ENCODE measurements around the gene AIF1.

The AIF1 gene

GRCh38 chr6:31655349-31656237 lies 40.6 kb downstream of the AIF1 start, which contains the start of gene APOM:
Gene APOM, plus strand, starts transcription at chr6:31655894. Its CDS starts 73 bp downstream, at chr6:31655967.
- TF ChIP-seq, protein P1, sequence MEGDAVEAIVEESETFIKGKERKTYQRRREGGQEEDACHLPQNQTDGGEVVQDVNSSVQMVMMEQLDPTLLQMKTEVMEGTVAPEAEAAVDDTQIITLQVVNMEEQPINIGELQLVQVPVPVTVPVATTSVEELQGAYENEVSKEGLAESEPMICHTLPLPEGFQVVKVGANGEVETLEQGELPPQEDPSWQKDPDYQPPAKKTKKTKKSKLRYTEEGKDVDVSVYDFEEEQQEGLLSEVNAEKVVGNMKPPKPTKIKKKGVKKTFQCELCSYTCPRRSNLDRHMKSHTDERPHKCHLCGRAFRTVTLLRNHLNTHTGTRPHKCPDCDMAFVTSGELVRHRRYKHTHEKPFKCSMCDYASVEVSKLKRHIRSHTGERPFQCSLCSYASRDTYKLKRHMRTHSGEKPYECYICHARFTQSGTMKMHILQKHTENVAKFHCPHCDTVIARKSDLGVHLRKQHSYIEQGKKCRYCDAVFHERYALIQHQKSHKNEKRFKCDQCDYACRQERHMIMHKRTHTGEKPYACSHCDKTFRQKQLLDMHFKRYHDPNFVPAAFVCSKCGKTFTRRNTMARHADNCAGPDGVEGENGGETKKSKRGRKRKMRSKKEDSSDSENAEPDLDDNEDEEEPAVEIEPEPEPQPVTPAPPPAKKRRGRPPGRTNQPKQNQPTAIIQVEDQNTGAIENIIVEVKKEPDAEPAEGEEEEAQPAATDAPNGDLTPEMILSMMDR (IDR thresholded peaks at IDR 0.05; ENCODE audit: insufficient read depth, low read depth, low read length, missing control alignments) = no peak
- no peak within 1 kb of the TSS for H3K4me3 ChIP-seq (ENCODE audit: low read length)
- no peak for DNase-seq (ENCODE audit: low read depth)

GRCh38 chr6:31657406-31658157 lies 42.5 kb downstream of the AIF1 start:
- TF ChIP-seq, protein P1 (IDR thresholded peaks at IDR 0.05; ENCODE audit: insufficient read depth, low read depth, low read length, missing control alignments) = no peak
- no peak overlapping the region for H3K4me3 ChIP-seq (ENCODE audit: low read length)
- no peak for DNase-seq (ENCODE audit: low read depth)

DNA sequence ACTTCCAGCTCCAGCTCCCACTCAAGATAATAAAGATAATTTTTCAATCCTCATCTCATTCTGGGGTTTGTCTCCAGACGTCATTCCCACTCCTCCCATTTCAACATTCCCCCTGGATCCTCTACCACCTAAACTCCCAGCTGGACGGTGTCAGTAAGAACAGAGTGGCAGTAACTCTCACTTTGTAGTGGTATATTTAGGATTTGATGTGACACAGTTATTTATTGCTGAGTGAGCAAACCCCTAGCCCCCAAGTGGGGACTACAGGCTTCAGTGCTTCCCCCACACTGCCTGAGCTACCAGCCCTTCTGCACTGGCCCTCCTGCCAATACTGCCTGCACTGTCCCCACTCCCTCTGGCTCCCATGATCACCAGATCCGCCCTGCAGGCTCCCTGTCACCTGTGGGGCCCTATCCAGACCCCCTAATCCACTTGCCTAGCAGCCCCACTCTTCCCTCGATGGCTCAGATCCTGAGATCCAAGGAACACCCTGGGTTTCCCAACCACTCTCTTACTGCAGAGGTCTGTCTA lies 43.2 kb downstream of the AIF1 start:
- no peak for DNase-seq (ENCODE audit: low read depth)
- no peak overlapping the region for H3K4me3 ChIP-seq (ENCODE audit: low read length)
- TF ChIP-seq, protein P1 (IDR thresholded peaks at IDR 0.05; ENCODE audit: insufficient read depth, low read depth, low read length, missing control alignments) = no peak

DNA sequence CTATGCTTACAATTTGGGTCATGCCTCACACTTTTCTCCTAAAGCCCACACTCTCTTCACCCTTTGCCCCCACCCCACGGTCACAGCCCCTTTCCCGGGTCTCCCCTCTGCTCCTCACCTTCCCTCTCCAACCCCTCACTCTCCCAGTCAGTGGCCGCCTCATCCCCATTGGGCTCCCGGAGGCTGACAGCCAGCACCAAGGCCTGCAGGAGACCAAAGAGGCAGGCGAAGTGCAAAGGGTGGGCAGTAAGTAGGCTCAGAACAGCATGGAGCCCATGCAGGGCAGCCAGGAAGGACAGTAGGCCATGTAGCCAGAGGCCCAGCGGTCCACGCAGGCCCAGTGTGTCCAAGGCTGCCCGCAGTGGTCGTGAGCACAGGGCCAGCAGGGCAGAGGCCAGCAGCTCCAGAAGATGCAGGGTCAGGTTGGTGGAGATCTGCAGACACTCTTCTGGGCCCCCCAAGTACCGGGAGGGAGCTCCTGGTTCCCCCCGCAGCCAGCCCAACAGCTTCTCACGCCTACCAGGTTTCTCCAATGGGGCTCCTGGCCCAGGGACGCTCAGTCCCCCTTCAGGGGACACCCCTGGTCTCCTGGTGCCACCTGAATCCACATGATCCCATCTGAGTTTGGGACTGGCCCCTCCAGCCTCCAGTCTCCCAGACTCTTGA lies 44.1 kb downstream of the AIF1 start:
- peak overlapping the region; percentile 96 for H3K4me3 ChIP-seq (ENCODE audit: low read length)
- TF ChIP-seq, protein P1 (IDR thresholded peaks at IDR 0.05; ENCODE audit: insufficient read depth, low read depth, low read length, missing control alignments) = no peak
- DNase-seq (ENCODE audit: low read depth) = no peak

DNA sequence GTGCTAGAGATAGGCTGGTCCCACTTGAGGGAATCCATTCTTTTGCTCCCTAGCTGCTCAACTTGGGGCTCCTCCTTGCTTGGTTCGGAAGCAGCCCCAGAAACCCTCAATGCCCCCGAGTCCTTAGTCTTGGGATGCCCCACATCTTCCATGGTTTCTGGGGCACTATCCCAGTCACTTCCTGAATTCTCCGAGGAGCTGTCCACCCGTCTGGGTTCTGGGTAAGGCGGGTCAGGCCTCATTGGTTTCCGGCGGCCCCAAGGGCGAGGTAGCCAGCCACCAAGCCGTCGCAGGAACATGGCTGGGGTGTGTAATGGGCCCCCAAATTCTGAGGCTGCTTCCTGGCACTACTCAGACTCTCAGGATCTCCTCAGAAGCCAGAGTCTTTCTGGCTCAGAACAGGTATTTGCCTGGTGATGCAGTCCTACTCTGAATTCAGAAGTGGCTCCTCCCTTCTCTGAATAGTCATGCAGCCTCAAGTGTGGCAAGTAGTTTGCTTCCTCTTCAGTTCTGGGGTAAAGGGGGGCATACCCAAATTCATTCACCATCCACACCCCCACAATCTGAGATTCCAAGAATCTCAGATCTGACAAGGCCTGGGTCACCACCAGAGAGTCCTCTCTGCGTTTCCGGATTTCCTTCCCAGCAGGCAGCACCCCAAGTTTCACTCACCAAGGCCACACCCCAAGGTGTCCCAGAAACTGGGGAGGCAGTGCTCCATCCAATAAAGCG lies 44.8 kb downstream of the AIF1 start:
- TF ChIP-seq, protein P1 (IDR thresholded peaks at IDR 0.05; ENCODE audit: insufficient read depth, low read depth, low read length, missing control alignments) = no peak
- peak overlapping the region; percentile 96 for H3K4me3 ChIP-seq (ENCODE audit: low read length)
- DNase-seq (ENCODE audit: low read depth) = peak; percentile 57

All from epithelial cell of esophagus (primary cell).